ENCODE measurements around the gene UNC5C. TPM values are rescaled to one million over a fixed set of nuclear protein-coding genes. Genes with fewer than 3 reads are reported as not detected.
"Not testable (repeated sequence)": the region's sequence is repeated elsewhere in the genome, so short reads cannot be mapped to it uniquely, and the experiment has no call there.

UNC5C gene
- polyA plus RNA-seq, 1 donor, result 0.46 TPM

GRCh38 chr4:95162867-95163266, 385.9 kb downstream of the UNC5C start:
- no peak for DNase-seq

- DNase-seq, result no peak
Observed at GRCh38 chr4:95161781-95162469, 386.8 kb downstream of the UNC5C start.

GRCh38 chr4:95159384-95159783, 389.4 kb downstream of the UNC5C start:
- DNase-seq, result no peak

- DNase-seq, result no peak
Observed at GRCh38 chr4:95158626-95159025, 390.1 kb downstream of the UNC5C start.

GRCh38 chr4:95158045-95158444, 390.7 kb downstream of the UNC5C start:
- DNase-seq, result no peak

GRCh38 chr4:95157596-95157995, 391.2 kb downstream of the UNC5C start:
- no peak for DNase-seq

GRCh38 chr4:95156452-95156765, 392.4 kb downstream of the UNC5C start:
- no peak for DNase-seq

GRCh38 chr4:95155759-95156451, 392.9 kb downstream of the UNC5C start:
- DNase-seq, result peak; percentile 48

GRCh38 chr4:95153182-95153581, 395.6 kb downstream of the UNC5C start:
- no peak for DNase-seq

- no peak for DNase-seq
Observed at GRCh38 chr4:95151255-95151654, 397.5 kb downstream of the UNC5C start.

- no peak for DNase-seq
Observed at GRCh38 chr4:95142932-95143331, 405.8 kb downstream of the UNC5C start.

- no peak for DNase-seq
Observed at GRCh38 chr4:95141361-95141760, 407.4 kb downstream of the UNC5C start.

GRCh38 chr4:95139424-95139823, 409.3 kb downstream of the UNC5C start:
- not testable (repeated sequence) for DNase-seq

- DNase-seq, result not testable (repeated sequence)
Observed at GRCh38 chr4:95134016-95134415, 414.8 kb downstream of the UNC5C start.

- peak; percentile 76 for DNase-seq
Observed at GRCh38 chr4:95129821-95130311, 418.9 kb downstream of the UNC5C start.

GRCh38 chr4:95129031-95129430, 419.7 kb downstream of the UNC5C start:
- DNase-seq, result no peak

GRCh38 chr4:95124906-95125504, 423.8 kb downstream of the UNC5C start:
- peak; percentile 51 for DNase-seq

GRCh38 chr4:95122001-95122400, 426.8 kb downstream of the UNC5C start:
- DNase-seq, result no peak

GRCh38 chr4:95120456-95120855, 428.3 kb downstream of the UNC5C start:
- DNase-seq, result no peak

GRCh38 chr4:95118497-95118896, 430.3 kb downstream of the UNC5C start:
- DNase-seq, result no peak

- DNase-seq, result no peak
Observed at GRCh38 chr4:95114521-95114920, 434.3 kb downstream of the UNC5C start.
